C4-2B (cell line): ENCODE results near the gene HOXD3.

ENCODE experiments used
- H3K27ac ChIP-seq: fragments of 450-650 bp; 2 replicates; pipeline ENCODE4 v1.5.1; 2017
- ZFX ChIP-seq: fragments of 450-650 bp; IDR thresholded peaks from 2 replicates; pipeline ENCODE4 v1.6.1; 2017
- TF ChIP-seq, protein P1 (sequence below): fragments of 450-650 bp; conservative IDR thresholded peaks from 2 replicates; pipeline ENCODE4 v1.5.1; 2017; ENCODE audit warnings: mild to moderate bottlenecking

Gene HOXD3

GRCh38 chr2:176132205-176133171 lies 24.6 kb upstream of the HOXD3 start:
- no peak for TF ChIP-seq ZFX
- TF ChIP-seq, protein P1, sequence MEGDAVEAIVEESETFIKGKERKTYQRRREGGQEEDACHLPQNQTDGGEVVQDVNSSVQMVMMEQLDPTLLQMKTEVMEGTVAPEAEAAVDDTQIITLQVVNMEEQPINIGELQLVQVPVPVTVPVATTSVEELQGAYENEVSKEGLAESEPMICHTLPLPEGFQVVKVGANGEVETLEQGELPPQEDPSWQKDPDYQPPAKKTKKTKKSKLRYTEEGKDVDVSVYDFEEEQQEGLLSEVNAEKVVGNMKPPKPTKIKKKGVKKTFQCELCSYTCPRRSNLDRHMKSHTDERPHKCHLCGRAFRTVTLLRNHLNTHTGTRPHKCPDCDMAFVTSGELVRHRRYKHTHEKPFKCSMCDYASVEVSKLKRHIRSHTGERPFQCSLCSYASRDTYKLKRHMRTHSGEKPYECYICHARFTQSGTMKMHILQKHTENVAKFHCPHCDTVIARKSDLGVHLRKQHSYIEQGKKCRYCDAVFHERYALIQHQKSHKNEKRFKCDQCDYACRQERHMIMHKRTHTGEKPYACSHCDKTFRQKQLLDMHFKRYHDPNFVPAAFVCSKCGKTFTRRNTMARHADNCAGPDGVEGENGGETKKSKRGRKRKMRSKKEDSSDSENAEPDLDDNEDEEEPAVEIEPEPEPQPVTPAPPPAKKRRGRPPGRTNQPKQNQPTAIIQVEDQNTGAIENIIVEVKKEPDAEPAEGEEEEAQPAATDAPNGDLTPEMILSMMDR = no peak
- no peak overlapping the region for H3K27ac ChIP-seq

DNA sequence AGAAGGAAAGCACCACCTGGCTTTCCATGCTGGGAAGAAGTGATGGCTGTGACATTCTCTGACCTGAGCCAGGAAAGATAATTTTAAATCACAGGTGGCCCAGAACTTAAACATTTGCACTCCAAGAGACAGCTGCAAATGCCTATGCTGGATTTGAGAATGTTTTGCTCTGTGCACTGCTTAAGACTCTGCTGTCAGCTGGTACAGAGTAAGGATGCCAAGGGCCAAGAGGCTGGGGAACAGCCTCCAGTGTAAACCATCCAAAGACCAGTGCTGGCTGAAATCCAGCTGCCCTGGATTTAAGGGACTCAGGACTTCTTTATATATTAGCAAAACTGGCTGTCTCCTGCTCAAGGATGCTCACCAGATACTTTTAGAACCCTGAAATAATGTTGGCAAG lies 23.7 kb upstream of the HOXD3 start:
- no peak overlapping the region for H3K27ac ChIP-seq
- TF ChIP-seq, protein P1 = no peak
- no peak for TF ChIP-seq ZFX

DNA sequence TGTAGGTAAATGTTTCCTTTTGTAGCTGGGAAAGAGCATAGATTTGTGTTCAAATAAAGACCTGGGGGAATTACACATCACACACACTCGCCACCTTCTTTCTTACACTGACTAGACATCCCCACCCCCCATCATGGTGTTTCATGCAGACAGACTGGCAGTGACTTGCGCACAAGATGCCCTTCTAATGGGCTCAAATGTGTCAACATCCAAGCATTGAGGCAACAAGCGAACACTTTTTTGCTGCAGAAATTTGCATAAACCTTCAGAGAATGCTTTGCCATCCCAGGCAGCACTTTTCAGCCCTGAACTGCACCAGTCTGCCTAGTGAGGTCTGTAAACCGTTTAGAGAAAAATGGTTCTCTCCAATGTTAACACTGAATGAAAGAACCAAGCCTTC lies 23.1 kb upstream of the HOXD3 start:
- TF ChIP-seq, protein P1 = no peak
- no peak for TF ChIP-seq ZFX
- H3K27ac ChIP-seq = no peak overlapping the region

DNA sequence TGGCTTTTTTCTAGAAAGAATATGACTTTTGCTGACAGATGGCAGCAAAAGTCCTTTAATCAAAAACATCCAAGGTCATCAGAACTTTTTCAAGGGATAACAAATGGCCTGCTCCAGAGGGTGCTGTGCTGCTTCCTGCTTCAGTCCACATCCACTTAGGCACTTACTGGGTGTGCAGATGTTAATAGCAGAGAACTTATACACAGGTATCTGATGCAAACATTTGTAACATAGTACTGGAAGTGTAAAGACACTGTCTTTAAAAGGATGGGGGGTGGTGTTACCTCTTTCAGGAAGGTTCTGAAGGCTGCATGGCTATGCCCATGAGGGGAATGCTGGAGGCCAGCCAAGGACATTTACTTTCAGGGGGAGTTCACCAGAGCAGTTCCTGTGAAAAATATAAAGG lies 22.1 kb upstream of the HOXD3 start:
- no peak overlapping the region for H3K27ac ChIP-seq

DNA sequence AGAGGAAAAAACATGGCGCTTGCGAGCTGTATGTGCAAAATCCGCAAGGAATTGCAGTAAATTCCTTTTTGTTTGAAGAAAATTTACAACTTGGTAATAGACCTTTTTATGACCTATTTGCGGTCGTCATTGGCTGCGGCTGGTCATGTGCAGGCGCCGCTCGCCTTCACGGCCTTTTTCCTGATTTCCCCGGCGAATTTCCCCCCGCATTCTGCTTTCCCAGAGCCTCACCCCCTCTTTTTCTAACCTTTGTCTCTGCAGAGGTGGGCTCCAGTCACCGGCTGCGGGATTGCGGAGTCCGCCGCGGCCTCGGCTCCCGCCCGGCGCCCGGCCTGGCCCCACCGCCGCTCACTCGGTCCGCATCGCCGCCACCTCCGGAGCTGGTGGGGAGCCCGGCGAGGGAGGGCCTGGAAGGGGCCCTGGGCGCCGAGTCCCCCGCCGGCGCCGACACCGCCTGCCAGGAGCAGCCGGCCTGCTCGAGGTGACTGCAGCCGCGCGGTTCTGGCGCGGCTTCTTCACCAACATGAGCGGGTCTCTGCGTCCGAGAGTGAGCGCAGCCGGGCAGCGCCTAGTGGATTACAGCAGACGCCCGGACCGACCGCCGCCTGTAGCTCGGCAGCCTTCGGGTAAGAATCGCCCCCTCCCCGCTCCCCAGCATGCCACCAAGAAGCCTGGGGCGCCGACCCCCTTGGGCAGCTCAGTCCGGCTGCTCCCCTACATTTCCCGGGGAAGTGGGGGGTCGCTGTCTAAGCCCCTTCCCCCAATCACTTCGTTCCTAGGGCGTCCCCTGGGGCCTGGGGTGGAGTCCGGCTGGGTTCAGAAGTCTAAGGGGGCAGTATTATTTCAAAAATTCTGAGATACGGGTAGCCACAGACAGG lies 20.5 kb upstream of the HOXD3 start:
- H3K27ac ChIP-seq = no peak overlapping the region

More for the DNA sequence above, 22.1 kb upstream of the HOXD3 start:
- TF ChIP-seq, protein P1 = no peak
- TF ChIP-seq ZFX = no peak

DNA sequence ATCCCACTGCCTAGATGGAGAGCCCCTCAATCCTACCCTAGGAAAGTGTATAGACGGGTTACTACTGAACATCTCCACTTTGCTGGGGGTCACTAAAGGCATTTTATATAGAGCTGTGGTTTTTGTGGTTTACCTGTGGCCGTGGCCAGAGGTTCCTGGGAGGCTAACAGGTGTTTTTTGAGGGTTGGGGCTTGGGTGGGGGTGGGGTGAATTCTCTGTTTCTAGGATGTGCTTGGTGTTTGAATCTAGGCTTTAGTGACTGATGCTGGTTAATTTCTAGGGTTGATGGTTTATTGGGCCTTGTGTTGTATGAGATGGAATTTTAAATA lies 19.9 kb upstream of the HOXD3 start:
- no peak overlapping the region for H3K27ac ChIP-seq
- TF ChIP-seq, protein P1 = no peak
- no peak for TF ChIP-seq ZFX

More for the DNA sequence above, 20.5 kb upstream of the HOXD3 start:
- TF ChIP-seq, protein P1 = no peak
- TF ChIP-seq ZFX = no peak

- TF ChIP-seq ZFX = no peak
- TF ChIP-seq, protein P1 = no peak
- no peak overlapping the region for H3K27ac ChIP-seq
These were observed 19.2 kb upstream of the HOXD3 start for GRCh38 chr2:176137906-176138305.
